ENCODE data around the gene CADPS2. TPM values are rescaled to one million over a fixed set of nuclear protein-coding genes. Genes with fewer than 3 reads are reported as not detected.

The CADPS2 gene
- total and polyA plus RNA-seq, 4 donors: 5.6 to 41.1 (median 11.0) TPM

GRCh38 chr7:122311734-122312450 is 574.4 kb downstream of the CADPS2 start:
- no peak overlapping the region for H3K4me3 ChIP-seq (ENCODE audit: low read depth in 1 of 3, low read length in 3 of 3)
- whole genome bisulfite sequencing: 8% methylated on average over 34 of the region's 34 CpGs
- no peak for TF ChIP-seq FOXA1 (IDR thresholded peaks at IDR 0.05)
- TF ChIP-seq JUND (IDR thresholded peaks at IDR 0.05): no peak
- TF ChIP-seq, protein P1, sequence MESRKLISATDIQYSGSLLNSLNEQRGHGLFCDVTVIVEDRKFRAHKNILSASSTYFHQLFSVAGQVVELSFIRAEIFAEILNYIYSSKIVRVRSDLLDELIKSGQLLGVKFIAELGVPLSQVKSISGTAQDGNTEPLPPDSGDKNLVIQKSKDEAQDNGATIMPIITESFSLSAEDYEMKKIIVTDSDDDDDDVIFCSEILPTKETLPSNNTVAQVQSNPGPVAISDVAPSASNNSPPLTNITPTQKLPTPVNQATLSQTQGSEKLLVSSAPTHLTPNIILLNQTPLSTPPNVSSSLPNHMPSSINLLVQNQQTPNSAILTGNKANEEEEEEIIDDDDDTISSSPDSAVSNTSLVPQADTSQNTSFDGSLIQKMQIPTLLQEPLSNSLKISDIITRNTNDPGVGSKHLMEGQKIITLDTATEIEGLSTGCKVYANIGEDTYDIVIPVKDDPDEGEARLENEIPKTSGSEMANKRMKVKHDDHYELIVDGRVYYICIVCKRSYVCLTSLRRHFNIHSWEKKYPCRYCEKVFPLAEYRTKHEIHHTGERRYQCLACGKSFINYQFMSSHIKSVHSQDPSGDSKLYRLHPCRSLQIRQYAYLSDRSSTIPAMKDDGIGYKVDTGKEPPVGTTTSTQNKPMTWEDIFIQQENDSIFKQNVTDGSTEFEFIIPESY (IDR thresholded peaks at IDR 0.05): no peak
- TF ChIP-seq YY1 (IDR thresholded peaks at IDR 0.05): no peak
- no peak for TF ChIP-seq RXRA (IDR thresholded peaks at IDR 0.05)

DNA sequence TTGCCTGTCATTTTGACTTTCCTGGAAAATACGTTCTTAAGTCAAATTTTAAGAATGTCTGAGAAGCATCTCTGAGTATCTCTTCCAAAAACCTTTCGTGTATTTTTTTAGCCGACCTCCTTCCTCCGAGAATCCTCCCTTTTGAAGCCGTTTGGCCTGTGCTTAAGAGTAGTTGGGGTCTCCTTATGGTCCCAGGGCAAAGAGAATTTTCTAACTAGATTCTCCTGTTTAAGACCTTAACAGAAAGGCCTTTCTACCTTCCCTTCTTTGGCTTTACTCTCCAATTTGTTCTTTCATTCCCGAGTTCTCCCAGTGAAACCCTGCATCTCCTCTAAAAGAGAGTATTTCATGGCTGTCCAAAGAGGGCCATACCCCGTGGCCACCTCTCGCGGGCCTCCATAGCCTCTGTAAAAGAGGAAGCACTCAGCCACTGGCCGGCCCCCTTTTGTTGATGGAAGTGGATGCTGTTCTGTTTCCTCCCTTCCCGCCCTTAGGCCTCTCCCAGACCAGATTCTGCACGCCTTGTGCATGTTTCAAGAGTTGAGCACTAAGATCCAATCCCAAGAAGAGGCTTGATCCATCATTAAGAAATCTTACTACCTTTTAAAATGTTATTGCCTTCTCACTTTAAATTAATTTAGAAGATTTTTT is 575.1 kb downstream of the CADPS2 start:
- peaks cover 0 to 4% (median 0%) of the 10 kb centered on the region in 4 donors for H3K9me3 ChIP-seq (ENCODE audit: control insufficient read depth in 4 of 4, low read length in 3 of 4)
- no peak for TF ChIP-seq YY1 (IDR thresholded peaks at IDR 0.05)
- TF ChIP-seq MAX (IDR thresholded peaks at IDR 0.05): no peak
- no peak for TF ChIP-seq HNF4A (conservative IDR thresholded peaks at IDR 0.05)
- TF ChIP-seq, protein P1 (IDR thresholded peaks at IDR 0.05): no peak
- TF ChIP-seq, protein P2, sequence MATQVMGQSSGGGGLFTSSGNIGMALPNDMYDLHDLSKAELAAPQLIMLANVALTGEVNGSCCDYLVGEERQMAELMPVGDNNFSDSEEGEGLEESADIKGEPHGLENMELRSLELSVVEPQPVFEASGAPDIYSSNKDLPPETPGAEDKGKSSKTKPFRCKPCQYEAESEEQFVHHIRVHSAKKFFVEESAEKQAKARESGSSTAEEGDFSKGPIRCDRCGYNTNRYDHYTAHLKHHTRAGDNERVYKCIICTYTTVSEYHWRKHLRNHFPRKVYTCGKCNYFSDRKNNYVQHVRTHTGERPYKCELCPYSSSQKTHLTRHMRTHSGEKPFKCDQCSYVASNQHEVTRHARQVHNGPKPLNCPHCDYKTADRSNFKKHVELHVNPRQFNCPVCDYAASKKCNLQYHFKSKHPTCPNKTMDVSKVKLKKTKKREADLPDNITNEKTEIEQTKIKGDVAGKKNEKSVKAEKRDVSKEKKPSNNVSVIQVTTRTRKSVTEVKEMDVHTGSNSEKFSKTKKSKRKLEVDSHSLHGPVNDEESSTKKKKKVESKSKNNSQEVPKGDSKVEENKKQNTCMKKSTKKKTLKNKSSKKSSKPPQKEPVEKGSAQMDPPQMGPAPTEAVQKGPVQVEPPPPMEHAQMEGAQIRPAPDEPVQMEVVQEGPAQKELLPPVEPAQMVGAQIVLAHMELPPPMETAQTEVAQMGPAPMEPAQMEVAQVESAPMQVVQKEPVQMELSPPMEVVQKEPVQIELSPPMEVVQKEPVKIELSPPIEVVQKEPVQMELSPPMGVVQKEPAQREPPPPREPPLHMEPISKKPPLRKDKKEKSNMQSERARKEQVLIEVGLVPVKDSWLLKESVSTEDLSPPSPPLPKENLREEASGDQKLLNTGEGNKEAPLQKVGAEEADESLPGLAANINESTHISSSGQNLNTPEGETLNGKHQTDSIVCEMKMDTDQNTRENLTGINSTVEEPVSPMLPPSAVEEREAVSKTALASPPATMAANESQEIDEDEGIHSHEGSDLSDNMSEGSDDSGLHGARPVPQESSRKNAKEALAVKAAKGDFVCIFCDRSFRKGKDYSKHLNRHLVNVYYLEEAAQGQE (IDR thresholded peaks at IDR 0.05): no peak
- no peak for TF ChIP-seq ATF3 (IDR thresholded peaks at IDR 0.05)
- TF ChIP-seq FOXA1 (IDR thresholded peaks at IDR 0.05): no peak
- no peak for TF ChIP-seq RAD21 (IDR thresholded peaks at IDR 0.05)
- no peak for TF ChIP-seq FOXA2 (IDR thresholded peaks at IDR 0.05)
- TF ChIP-seq RXRA (IDR thresholded peaks at IDR 0.05): no peak
- TF ChIP-seq NR2F2 (IDR thresholded peaks at IDR 0.05): no peak
- TF ChIP-seq HNF4G (IDR thresholded peaks at IDR 0.05): no peak
- no peak for TF ChIP-seq GABPA (IDR thresholded peaks at IDR 0.05 in 1 of 2, conservative IDR thresholded peaks at IDR 0.05 in 1 of 2)
- TF ChIP-seq SP1 (IDR thresholded peaks at IDR 0.05): no peak
- no peak for TF ChIP-seq EGR1 (IDR thresholded peaks at IDR 0.05; ENCODE audit: low read depth in 2 of 2)
- no peak for TF ChIP-seq TAF1 (conservative IDR thresholded peaks at IDR 0.05)
- no peak for TF ChIP-seq CTCF (IDR thresholded peaks at IDR 0.05; ENCODE audit: low read depth, low read length, missing input control)
- H3K36me3 ChIP-seq (ENCODE audit: control insufficient read depth in 4 of 4, insufficient read depth in 3 of 4, low read depth in 1 of 4, low read length in 3 of 4): no peaks in the 10 kb centered on the region
- no peak overlapping the region for H3K4me3 ChIP-seq (ENCODE audit: low read depth in 1 of 3, low read length in 3 of 3)
- WGBS: 23% methylated on average over 12 of the region's 12 CpGs
- H3K27me3 ChIP-seq (ENCODE audit: control insufficient read depth in 4 of 4, insufficient read depth in 4 of 4, low read length in 3 of 4): peaks cover 4 to 59% (median 32%) of the 10 kb centered on the region in 4 donors
- peaks cover 1 to 15% (median 14%) of the 10 kb centered on the region in 4 donors for H3K4me1 ChIP-seq (ENCODE audit: control insufficient read depth in 4 of 4, insufficient read depth in 4 of 4, low read length in 3 of 4)
- H3K9ac ChIP-seq (ENCODE audit: low read depth in 1 of 2, low read length in 2 of 2): no peak overlapping the region
- H3K27ac ChIP-seq (ENCODE audit: low read depth in 1 of 2, low read length in 2 of 2): no peak overlapping the region
- no peak for DNase-seq (ENCODE audit: low spot score)

More at GRCh38 chr7:122311734-122312450, 574.4 kb downstream of the CADPS2 start:
- H3K36me3 ChIP-seq (ENCODE audit: control insufficient read depth in 4 of 4, insufficient read depth in 3 of 4, low read depth in 1 of 4, low read length in 3 of 4): no peaks in the 10 kb centered on the region
- no peak for DNase-seq (ENCODE audit: low spot score)
- H3K9me3 ChIP-seq (ENCODE audit: control insufficient read depth in 4 of 4, low read length in 3 of 4): no peaks in the 10 kb centered on the region
- no peak overlapping the region for H3K27ac ChIP-seq (ENCODE audit: low read depth in 1 of 2, low read length in 2 of 2)
- peaks cover 6 to 58% (median 30%) of the 10 kb centered on the region in 4 donors for H3K27me3 ChIP-seq (ENCODE audit: control insufficient read depth in 4 of 4, insufficient read depth in 4 of 4, low read length in 3 of 4)
- no peak overlapping the region for H3K9ac ChIP-seq (ENCODE audit: low read depth in 1 of 2, low read length in 2 of 2)
- H3K4me1 ChIP-seq (ENCODE audit: control insufficient read depth in 4 of 4, insufficient read depth in 4 of 4, low read length in 3 of 4): peaks cover 6 to 22% (median 15%) of the 10 kb centered on the region in 4 donors

Data from liver (tissue), 9 donors.